H4 (cell line): Measurements from ENCODE around the gene ABAT. TPM values are rescaled to one million over a fixed set of nuclear protein-coding genes. Genes with fewer than 3 reads are reported as not detected.
A peak's percentile ranks its signal among the peaks of the same experiment; 100 is the strongest.
"Not testable (repeated sequence)": the region's sequence is repeated elsewhere in the genome, so short reads cannot be mapped to it uniquely, and the experiment has no call there.

Experiments used
- DNase-seq: peaks from one replicate; pipeline ENCODE4 v3.0.0-alpha.2; 2015; ENCODE audit warnings: low spot score
- total RNA-seq: library from RNA; depleted of rRNA; stranded (reverse); fragments of >200 nt; shearing (Covaris generic); gene quantifications from 2 replicates; pipeline ENCODE4 v1.2.3, GENCODE V29; 2014

ABAT gene
- total RNA-seq, 1 experiment from 2014 or later = 2.0 TPM

DNA sequence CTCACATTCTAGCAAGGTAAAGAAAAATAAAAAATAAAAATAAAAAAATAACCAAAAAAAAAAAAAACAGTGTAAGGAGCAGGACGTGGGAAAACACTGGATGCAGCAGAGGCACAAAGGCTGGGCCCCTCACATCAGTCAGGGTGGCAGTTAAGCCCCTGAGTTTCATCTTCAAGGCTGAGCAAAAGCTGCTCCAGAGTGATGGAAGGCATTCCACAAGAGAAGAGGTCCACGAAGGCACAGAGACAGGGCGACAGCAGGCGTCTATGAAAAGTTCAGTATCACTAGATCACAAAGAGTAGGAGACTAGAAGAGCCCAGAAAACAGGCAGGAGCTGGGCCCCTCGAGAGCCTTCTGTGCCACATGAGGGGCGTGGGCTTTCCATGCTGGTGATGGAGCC lies 111.0 kb downstream of the ABAT start:
- DNase-seq = no peak

DNA sequence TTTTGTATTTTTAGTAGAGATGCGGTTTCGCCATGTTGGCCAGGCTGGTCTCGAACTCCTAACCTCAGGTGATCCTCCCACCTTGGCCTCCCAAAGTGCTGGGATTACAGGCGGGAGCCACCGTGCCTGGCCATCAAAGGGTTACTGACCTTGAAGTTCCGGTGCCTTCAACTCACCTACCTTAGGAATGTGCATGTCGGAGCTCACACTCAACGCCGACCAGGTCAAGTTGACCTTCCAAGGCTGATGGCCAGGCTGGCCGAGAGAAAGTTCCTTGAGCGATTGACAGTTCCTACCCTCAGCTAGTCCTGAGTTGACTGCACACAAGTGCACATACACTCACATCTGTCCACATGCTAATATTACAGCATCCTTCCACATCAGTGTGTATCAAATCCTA lies 111.9 kb downstream of the ABAT start:
- not testable (repeated sequence) for DNase-seq

DNA sequence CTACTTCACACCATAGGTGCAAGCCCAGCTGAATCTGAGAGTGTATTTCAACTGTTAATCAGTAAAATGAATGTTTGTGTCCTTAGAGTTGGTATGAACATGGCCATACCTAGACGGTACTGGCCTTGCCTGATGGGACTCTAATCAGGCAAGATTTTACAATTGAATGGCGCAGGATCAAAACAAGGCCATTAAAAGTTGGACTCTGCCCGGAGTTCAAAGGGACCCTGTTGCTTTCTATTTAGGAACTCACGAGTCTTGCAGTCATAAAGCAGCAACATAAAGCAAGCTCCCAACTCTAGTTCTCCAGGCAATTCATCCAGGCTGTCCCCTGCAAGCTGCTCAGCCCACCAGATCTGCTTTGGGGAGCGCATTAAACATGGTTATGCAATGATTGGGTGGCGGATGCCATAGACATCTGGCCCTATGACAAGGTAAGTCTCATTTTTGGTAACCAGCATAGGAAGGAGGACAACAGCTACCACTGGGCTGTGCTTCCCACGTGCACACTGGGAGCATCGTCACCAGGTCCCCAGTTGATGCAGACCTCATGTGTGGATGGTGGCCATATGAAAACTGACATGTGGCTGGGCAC lies 114.3 kb downstream of the ABAT start:
- no peak for DNase-seq

DNA sequence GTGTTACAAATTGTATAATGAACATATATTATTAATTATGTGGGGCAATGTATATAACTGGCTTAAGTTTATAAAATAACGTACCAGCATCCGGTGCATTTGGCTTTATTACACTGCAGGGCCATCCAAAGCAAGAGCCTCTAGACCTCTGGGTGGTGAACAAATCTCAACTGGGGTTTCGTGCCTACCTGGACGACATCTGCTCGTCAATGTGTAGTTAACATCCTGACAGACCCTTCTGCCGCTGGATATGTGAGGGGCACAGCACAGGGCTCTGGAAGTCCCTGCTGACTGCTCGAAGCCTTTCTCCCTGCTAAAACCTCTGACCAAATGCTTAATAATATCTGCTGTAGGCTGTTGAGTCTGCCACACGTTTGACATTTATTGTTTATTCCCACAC lies 120.7 kb downstream of the ABAT start:
- DNase-seq = no peak

DNA sequence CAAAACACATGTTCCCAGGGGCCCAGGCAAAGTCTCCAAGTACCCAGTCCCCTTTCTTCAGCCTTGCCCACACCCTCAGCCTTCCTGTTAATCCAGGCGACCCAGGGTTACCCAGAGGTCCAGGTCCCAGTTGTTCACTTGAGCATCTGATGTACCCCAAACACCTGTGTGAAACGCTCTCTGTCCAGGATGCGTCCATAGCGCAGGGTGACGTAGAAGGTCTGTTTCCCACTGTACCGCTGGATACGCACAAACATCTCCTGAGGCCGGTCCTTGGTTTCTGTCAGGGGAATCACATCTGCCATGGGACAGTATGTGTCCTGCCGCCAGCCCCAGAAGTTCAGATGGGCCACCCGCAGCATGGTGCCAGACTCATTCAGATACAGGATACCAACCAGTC lies 121.4 kb downstream of the ABAT start:
- no peak for DNase-seq

DNA sequence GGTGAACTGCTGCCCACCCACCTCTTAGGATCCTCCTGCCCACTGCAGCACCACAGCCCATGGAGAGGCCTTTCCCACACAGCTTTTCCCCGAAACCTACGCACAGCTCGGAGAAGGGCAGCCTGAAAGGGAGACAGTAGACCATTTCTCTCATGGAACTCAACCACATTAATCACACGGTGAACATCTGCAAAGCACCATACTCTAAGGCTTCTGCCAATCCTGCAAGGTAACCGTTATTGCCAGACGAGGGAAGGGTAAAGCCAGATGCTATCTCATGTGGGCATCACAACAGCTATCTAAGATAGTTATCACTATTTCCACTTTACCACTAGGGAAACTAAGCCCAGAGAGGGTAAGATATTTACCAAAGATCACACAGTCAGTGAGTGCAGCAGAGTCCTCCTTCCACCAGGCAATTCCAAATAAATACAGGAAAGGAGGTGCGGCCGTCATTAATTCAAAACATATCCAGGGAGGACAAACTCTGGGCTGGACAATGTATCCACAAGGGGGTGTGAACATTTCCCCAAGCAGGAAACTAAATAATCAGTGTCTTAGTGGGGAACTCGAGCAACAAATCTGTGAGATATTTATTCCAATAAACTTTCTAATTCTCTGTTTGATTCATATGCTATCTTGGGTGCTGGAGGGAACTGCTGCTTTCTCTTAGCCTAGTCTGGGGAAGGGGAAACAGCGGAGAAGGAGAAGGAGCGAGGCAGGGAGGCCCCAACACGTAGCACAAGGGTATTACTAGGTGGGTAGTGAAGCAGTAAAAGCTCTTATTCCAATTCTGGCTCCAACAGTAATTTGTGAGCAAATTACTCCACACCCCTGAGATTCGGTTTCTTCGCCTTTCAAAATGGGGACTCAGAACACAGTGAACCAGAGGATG lies 122.3 kb downstream of the ABAT start:
- DNase-seq = no peak

DNA sequence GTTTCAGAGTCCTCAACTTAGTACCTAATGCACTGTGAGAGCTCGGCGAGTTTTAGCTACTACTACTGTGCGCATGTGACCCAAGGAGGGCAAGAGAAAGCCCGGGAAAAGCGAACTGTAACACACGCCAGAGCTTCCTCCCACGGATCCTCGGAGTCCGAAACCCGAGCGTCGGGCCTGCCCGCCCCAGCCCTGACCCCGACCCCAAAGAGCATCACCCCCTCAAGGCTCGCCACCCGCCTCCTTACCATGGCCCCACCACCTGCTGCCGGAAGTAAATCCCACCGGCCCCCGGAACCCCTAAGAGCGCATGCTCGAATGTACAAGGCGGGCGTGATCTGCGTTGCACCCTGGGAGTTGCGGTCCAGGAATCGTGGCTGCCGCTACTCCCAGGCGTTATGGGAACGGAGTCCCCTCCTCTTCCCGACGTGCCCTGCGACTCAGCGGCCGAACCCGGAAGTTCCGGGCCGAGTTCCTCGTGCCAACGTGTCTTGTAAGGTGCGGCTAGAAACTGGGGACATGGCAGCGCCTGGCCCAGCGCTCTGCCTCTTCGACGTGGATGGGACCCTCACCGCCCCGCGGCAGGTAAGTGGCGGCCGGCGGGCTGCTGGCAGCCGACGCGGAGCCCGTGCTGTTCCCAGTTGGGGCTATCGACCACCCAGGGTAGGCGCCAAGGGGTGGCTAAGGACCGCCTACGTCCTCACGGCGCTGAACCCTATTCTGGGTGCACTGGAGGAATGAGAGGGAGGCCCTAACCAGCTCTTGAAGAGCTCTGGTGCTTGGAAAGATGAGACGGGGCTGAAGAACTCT lies 123.2 kb downstream of the ABAT start, which contains the start of the genes PMM2 and TMEM186:
Gene PMM2 (plus strand): TSS at position 476 of the 810 bp plus-strand sequence. CDS start 44 bp downstream, at position 520.
Gene TMEM186 (minus strand): TSS at position 276 of the 810 bp plus-strand sequence. CDS start 25 bp downstream, at position 251.
- DNase-seq = peak; percentile 98

DNA sequence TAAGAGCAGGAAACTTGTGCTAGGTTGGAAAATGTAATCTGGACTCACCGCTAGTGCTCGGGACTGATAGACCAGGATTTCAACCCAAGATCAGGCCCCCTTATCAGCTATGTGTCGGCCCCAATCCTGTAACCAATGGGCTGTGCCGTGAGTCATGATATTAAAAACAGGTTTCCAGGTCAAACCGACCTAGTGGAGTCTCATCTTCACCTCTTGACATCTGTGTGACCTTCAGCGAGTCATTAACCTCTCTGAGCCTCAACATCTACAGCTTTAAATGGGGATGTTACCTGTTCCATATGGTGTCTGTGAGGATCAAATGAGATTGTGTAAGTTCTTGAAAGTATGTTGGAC lies 123.7 kb downstream of the ABAT start:
- no peak for DNase-seq

DNA sequence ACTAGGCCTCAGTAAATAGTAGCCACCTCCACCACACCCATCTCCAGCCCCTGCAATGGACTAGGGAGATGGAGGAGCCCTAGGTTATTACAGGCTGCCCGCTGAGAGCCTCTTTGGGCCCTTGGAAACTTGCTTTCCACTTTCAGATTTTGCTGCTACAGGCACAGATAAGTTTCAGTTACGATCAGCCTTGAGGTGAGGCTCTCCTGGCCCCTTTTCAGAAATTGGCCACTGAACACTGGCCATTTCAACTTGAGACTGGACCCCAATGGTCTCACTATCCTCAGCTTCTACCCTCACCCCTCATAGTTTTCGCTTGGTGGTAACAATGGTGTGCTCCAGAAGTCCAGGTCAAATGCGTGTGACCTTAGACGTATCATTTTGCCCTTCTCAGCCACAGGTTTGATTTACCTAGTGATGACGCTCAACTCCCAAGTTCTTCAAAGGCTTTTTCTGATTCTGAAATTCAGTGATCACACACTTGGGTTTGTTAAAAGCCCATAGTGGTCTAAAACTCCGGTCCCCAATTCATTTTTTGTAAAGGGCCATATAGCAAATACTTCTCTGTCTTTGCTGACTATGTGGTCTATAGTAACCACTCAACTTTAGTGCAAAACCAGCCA lies 124.2 kb downstream of the ABAT start:
- no peak for DNase-seq

DNA sequence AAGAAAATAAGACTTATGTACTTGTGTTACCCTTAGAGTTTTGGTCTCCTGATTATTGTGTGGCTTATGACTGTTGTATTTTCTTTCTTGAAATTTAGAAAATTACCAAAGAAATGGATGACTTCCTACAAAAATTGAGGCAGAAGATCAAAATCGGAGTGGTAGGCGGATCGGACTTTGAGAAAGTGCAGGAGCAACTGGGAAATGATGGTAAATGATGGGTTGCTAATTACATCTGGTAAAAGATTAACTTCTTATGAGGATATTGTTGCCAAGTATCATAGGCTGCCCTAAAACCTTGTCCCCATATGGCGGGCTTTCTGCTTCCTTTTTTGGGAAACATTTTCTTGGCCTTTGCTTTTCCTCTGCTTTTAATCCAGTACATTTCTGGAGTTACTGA lies 127.3 kb downstream of the ABAT start:
- DNase-seq = no peak

DNA sequence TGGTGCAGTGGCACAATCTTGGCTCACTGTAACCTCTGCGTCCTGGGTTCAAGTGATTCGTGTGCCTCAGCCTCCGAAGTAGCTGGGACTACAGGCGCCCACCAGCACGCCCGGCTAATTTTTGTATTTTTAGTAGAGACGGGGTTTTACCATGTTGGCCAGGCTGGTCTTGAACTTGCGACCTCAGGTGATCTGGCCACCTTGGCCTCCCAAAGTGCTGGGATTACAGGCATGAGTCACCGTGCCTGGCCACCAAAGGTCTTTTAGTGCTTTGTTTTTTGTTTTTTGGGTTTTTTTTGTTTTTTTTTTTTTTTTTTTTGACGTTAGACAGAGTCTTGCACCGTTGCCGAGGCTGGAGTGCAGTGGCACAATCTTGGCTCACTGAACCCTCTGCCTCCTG lies 129.3 kb downstream of the ABAT start:
- not testable (repeated sequence) for DNase-seq

DNA sequence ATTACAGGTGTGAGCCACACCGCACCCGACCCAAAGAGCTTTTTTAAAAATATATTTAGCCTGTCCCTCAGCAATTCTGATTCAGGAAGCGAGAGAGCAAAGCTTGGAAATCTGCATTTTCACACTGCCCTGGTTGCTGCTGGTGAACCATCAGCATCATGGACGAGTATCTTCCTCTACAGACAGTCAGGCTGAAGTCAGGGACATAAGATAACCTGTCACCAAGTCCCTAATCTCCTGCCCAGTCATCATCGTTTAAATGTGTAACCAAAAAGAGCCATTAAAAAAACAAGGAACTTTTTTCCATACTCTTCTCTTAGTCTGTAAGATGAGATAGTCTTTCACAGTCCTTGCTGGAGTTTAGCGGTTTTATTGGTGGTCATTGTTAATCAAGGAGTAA lies 129.9 kb downstream of the ABAT start:
- no peak for DNase-seq

DNA sequence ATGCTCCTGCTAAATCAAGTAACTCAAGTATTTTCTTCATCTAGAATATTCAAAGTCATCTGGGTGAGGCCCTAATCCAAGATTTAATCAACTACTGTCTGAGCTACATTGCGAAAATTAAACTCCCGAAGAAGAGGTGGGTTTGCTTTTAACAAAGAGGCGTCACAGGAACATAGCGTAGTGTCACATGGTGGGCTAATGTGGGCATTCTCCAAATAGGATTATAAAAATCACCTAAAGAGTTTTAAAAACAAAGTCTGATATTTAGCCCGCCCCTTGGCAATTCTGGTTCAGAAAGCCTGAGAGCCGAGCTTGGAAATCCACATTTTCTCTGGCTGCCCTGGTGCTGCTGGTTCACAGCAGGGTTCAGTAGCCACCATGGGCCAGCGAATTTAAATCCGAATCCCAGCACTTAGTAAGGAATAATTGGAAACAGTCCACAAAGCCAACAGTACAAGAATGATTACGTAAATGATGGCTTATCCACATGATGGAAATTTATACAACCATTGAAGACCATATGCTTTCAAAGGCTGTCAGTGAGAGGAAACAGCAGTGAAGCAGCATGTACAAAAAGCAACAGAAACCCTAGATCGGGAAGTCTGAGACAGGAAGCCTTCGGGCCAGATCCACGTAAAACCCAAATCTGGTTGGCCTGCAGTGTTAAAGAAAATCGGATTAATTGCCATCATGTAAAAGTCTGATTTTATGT lies 132.0 kb downstream of the ABAT start:
- no peak for DNase-seq

DNA sequence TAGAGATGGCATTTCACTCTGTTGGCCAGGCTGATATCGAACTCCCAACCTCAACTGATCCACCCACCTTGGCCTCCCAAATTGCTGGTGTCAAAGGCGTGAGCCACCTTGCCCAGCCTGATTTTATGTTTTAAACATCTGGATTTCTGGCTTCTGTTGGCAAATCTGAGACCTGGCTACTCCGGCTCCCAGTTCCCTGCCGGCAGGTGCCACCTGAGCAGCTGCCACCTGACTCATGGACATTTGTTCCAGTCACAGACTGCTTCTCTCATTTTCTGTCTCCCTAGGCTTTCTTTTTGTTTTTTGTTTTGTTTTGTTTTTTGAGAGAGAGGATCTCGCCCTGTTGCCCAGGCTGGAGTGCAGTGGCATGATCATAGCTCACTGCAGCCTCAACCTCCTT lies 132.8 kb downstream of the ABAT start:
- no peak for DNase-seq

DNA sequence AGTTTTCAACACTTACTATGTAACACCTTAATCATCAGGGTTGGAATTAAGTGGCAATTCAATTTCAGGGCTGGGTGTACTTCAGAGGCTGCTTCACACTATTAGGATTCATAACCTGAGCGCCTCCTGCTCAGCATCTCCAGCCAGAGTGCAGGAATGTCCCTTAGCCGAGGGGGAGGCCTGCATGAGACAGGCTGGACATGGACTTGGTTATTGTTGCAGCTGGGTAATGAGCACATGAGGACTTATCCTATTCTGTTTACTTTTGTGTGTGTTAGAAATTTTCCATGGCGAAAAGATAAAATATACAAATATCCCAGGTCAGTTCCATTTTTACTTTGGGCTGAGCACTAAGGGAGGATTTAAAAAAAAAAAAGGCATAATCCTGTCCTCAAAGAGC lies 133.6 kb downstream of the ABAT start:
- no peak for DNase-seq

DNA sequence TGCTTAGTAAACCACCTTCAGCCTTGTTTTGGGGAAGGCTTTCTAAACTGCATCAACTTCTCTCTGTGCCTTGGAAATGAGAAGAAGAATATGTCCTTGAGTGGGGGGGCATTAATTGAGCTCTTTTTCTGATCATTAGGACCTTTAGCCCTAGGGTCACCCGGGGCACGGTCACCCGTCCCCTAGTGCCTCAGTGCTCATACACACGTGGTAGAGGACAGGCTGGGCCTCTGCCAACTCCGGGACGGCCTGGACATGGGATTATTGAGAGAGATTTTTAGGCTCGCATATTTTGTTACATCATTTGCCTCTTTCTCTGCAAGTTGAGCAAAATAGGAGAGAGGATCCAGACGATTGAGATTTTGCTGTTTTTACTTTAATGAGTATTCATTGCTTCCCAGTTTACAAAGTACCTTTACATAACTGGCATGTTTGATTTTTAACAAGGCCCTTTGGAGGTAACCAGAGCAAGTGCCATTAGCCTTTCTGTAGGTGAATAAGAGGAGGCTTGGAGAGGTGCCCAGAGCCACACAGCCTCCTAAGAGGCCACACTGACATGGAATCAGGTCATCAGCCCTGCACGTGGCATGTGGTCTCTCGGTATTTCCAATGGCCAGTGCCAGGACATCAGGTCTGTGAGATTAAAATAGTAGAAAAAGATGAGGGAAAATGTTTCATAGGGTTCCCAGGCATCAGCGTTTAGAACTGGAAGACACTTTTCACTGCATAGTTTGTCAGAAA lies 134.4 kb downstream of the ABAT start:
- DNase-seq = no peak

DNA sequence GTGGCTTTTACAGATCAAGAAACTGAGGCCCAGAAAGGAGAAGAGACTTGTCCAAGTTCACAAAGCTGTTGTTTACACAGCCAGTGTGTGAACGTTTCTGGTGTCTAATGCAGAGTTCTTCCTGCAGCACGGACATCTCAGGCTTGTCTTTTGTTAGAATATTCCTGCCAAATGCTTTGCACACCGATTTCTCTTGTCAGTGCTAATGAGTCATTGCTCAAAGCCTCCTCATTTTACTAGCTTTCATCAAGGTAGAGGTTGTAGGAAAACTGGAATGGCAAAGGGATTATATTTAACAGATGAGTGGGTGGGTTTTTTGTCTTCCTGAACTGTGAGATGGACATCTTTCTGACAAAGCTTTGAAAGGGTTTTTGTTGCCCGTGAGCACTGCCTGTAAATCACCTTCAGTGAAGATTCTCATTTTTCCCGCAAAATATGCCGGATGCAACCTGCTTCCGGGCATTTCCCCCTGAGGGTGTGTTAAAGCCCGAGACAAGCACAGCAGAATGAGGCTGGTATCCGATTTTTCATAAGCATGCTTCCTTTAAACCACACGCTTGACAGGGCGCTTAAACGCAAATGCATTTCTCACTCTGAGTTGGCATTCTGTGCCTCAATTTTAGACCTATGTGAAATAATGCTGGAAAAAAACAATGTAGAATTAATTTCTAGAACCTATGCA lies 137.9 kb downstream of the ABAT start:
- no peak for DNase-seq

DNA sequence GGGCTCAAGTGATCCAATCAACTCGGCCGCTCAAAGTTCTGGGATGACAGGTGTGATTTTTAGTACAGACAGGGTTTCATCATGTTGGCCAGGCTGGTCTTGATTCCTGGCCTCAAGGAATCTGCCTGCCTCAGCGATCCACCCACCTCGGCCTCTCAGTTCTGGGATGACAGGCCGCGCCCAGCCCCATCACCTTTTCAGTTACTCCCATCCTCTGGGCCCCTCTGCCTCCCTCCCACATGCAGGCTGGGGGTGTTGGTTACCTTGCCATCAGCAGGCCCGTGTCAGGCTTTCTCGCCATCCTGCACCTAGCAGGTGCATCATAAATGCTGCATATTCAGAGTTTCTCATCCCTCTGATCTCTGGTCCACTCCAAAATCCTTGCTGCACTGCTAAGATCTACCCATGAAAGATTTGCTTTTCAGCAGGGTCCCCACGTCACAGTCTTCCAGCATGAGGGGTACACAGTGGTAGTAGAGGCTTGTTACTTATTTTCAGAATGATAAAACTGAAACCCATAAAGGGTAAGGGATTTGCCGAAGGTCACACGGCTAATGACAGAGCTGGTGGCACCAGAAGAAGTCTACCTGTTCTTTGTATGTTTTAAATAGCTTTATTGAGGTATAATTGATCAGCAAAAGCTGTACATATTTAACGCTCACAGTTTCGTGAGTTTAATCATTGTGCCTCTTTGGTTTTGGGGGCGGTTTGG lies 139.8 kb downstream of the ABAT start:
- no peak for DNase-seq

DNA sequence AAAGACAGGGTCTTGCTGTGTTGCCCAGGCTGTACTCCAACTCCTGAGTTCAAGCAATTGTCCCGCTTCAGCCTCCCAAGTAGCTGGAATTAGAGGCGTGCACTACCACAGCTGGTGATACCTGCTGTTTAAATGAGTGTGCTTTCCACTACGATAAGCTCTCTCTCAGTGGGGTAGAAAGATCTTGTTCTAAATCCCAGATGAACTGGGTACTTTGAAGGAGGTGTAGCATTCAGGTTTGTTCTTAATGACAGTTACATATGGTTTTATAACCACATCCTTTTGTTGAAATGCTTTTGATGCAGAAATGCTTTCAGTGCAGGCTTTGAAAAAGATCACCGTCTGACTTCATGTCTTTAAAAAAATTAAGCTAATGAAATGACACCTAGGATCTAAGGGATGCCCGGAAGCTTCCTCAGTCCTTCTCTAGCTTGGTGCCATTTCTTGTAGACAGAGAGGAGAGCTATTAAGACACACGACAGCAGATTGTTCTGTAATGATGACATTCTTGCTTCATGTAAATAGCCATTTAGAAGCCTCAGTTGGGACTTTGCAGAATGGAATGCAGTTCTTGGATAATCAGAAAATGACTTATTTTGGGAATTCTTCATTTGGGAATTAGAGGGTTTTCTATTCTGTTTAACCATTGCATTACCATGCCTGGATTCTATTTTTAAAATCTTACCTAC lies 142.7 kb downstream of the ABAT start:
- DNase-seq = no peak
